Testis (tissue), 3 donors: ENCODE results near the gene NELL1. TPM values are rescaled to one million over a fixed set of nuclear protein-coding genes. Genes with fewer than 3 reads are reported as not detected.

Experiments
- DNase-seq: peaks from one replicate; pipeline ENCODE4 v3.0.0-alpha.2; 2019
- H3K27ac ChIP-seq, 2 donors: fragments of 200-600 bp; sonication (generic); one replicate each; pipeline ENCODE4 v1.5.1; 2019
- H3K27me3 ChIP-seq: fragments of 200-600 bp; sonication (generic); one replicate; pipeline ENCODE4 v1.5.1; 2019
- H3K36me3 ChIP-seq: fragments of 200-600 bp; sonication (generic); one replicate; pipeline ENCODE4 v1.5.1; 2017; ENCODE audit warnings: low read depth; ENCODE audit errors: missing control alignments
- H3K4me1 ChIP-seq: fragments of 200-600 bp; sonication (generic); one replicate; pipeline ENCODE4 v1.5.1; 2019
- H3K4me3 ChIP-seq, 2 donors: fragments of 200-600 bp; sonication (generic); one replicate each; pipeline ENCODE4 v1.5.1; 2017 to 2019
- H3K9me3 ChIP-seq: fragments of 200-600 bp; sonication (generic); one replicate; pipeline ENCODE4 v1.5.1; 2017
- CTCF ChIP-seq, 3 experiments: fragments of 450-650 bp in 2 of 3; fragments of 200-600 bp in 1 of 3; sonication (generic) in 1 of 3; IDR thresholded peaks; one replicate each; pipeline ENCODE4 v1.5.1; 2016 to 2019; ENCODE audit warnings: antibody characterized with exemption in 3 of 3, mild to moderate bottlenecking in 2 of 3, moderate library complexity in 1 of 3
- POLR2A ChIP-seq: fragments of 450-650 bp; IDR thresholded peaks from one replicate; pipeline ENCODE4 v1.6.1; 2017; ENCODE audit warnings: antibody characterized with exemption, mild to moderate bottlenecking, moderate library complexity
- WGBS, 2 donors: methylation state at CpG; one replicate each; pipeline ENCODE4 v1.1.5; 2018; 5-methylcytosine and 5-hydroxymethylcytosine counted together
- intact Hi-C: fragments of 100-400 bp; cut with DNase I; formaldehyde crosslinking; loops from one replicate; pipeline ENCODE4 v1.15.1; 2023; ENCODE audit warnings: low total_unique reads
- polyA plus RNA-seq: library from polyadenylated mRNA; stranded (reverse); fragments of 350-450 nt; fragmentation: Illumina TruSeq; extraction: RNeasy Lipid Tissue Mini Kit (QIAGEN cat#74804); gene quantifications from one replicate; pipeline ENCODE4 v1.2.3, GENCODE V29; 2014; ENCODE audit warnings: low read depth, low replicate concordance; ENCODE audit not compliant: insufficient read depth
- total RNA-seq, 2 donors: library from RNA; depleted of rRNA; stranded (reverse); fragments of >200 nt; gene quantifications; one replicate each; pipeline ENCODE4 v1.2.3, GENCODE V29; 2016

NELL1 gene
- total and polyA plus RNA-seq, 3 donors from 2014 or later: 4.9 to 8.9 (median 7.0) TPM

GRCh38 chr11:20990447-20990846 is 321.1 kb downstream of the NELL1 start:
- intact Hi-C loops: no loop called here
- Histone ChIP-seq H3K27ac (no peak overlapping the region), H3K9me3 (no peaks in the 10 kb centered on the region), H3K36me3 (no peaks in the 10 kb centered on the region), H3K4me1 (no peaks in the 10 kb centered on the region), H3K4me3 (no peak overlapping the region), H3K27me3 (no peaks in the 10 kb centered on the region)
- TF ChIP-seq CTCF (IDR thresholded peaks at IDR 0.05): no peak
- no peak for TF ChIP-seq POLR2A
- 86 to 92% methylated on average over 1 of the region's 1 CpG for WGBS, 2 donors
- no peak for DNase-seq

GRCh38 chr11:20991471-20991870 is 322.1 kb downstream of the NELL1 start:
- intact Hi-C loops: no loop called here
- no peak for TF ChIP-seq CTCF (IDR thresholded peaks at IDR 0.05)
- TF ChIP-seq POLR2A: no peak
- Histone ChIP-seq H3K27me3 (no peaks in the 10 kb centered on the region), H3K4me3 (no peak overlapping the region), H3K9me3 (no peaks in the 10 kb centered on the region), H3K27ac (no peak overlapping the region), H3K36me3 (no peaks in the 10 kb centered on the region), H3K4me1 (no peaks in the 10 kb centered on the region)
- WGBS, 2 donors: 67 to 77% methylated on average over 6 of the region's 6 CpGs
- no peak for DNase-seq

- Histone ChIP-seq H3K36me3 (no peaks in the 10 kb centered on the region), H3K9me3 (no peaks in the 10 kb centered on the region), H3K27me3 (no peaks in the 10 kb centered on the region), H3K27ac (no peak overlapping the region), H3K4me3 (no peak overlapping the region), H3K4me1 (no peaks in the 10 kb centered on the region)
- TF ChIP-seq CTCF (IDR thresholded peaks at IDR 0.05) (no peak), POLR2A (no peak)
- 75 to 90% methylated on average over 3 of the region's 3 CpGs for WGBS, 2 donors
- no peak for DNase-seq
- intact Hi-C loops: no loop called here
These were observed 337.9 kb downstream of the NELL1 start for GRCh38 chr11:21007297-21007696.

GRCh38 chr11:21018248-21018647 is 348.9 kb downstream of the NELL1 start:
- H3K36me3 ChIP-seq: no peaks in the 10 kb centered on the region
- intact Hi-C loops: no loop called here
- DNase-seq: no peak
- no peak overlapping the region for H3K27ac ChIP-seq
- H3K4me3 ChIP-seq: no peak overlapping the region
- TF ChIP-seq POLR2A: no peak
- TF ChIP-seq CTCF (IDR thresholded peaks at IDR 0.05): no peak
- WGBS, 2 donors: 64 to 76% methylated on average over 3 of the region's 3 CpGs
- no peaks in the 10 kb centered on the region for H3K9me3 ChIP-seq
- H3K27me3 ChIP-seq: no peaks in the 10 kb centered on the region
- H3K4me1 ChIP-seq: no peaks in the 10 kb centered on the region

- no peaks in the 10 kb centered on the region for H3K27me3 ChIP-seq
- intact Hi-C loops: no loop called here
- 32 to 47% methylated on average over 1 of the region's 1 CpG for WGBS, 2 donors
- H3K4me3 ChIP-seq: no peak overlapping the region
- no peaks in the 10 kb centered on the region for H3K4me1 ChIP-seq
- no peaks in the 10 kb centered on the region for H3K36me3 ChIP-seq
- no peaks in the 10 kb centered on the region for H3K9me3 ChIP-seq
- H3K27ac ChIP-seq: no peak overlapping the region
- DNase-seq: no peak
- TF ChIP-seq CTCF (IDR thresholded peaks at IDR 0.05): no peak
- no peak for TF ChIP-seq POLR2A
These were observed 357.3 kb downstream of the NELL1 start for GRCh38 chr11:21026685-21027084.
